ENCODE data around the gene ZNF25.
"Not testable (repeated sequence)": the region's sequence is repeated elsewhere in the genome, so short reads cannot be mapped to it uniquely, and the experiment has no call there.

ZNF25 gene

GRCh38 chr10:37947526-37947925 is 28.9 kb downstream of the ZNF25 start:
- DNase-seq: no peak

- DNase-seq: no peak
Observed at GRCh38 chr10:37937864-37938263, 38.6 kb downstream of the ZNF25 start.

- no peak for DNase-seq
Observed at GRCh38 chr10:37934791-37935190, 41.7 kb downstream of the ZNF25 start.

GRCh38 chr10:37930423-37930822 is 46.0 kb downstream of the ZNF25 start:
- DNase-seq: no peak

GRCh38 chr10:37908165-37908564 is 68.3 kb downstream of the ZNF25 start:
- DNase-seq: not testable (repeated sequence)

GRCh38 chr10:37906382-37906781 is 70.1 kb downstream of the ZNF25 start:
- no peak for DNase-seq

Measured in suppressor macrophage (primary cell).